ENCODE results near the gene EMILIN1.

GRCh38 chr2:27099334-27099955, 21.0 kb downstream of the EMILIN1 start:
- TF ChIP-seq EZH2 (IDR thresholded peaks at IDR 0.05) (no peak), FOXP2 (optimal IDR thresholded peaks at IDR 0.05; ENCODE audit: control extremely low read depth, extremely low read length, insufficient read depth) (no peak), POLR2AphosphoS5 (IDR thresholded peaks at IDR 0.05; ENCODE audit: borderline replicate concordance, low read depth, low read length) (no peak)
